HG02870 (cell line): ENCODE results near the gene UMODL1.

Experiments
- ATAC-seq: cut with Tn5 transposase; IDR thresholded peaks from one replicate; pipeline ENCODE4 v1.9.1; 2021; ENCODE audit warnings: mild to moderate bottlenecking, moderate library complexity; ENCODE audit not compliant: unreplicated experiment

The UMODL1 gene

GRCh38 chr21:42071146-42071737 is at the start of gene UMODL1:
TSS of gene UMODL1 (plus strand) at chr21:42071317. CDS start at chr21:42071317, 0 bp downstream.
- ATAC-seq = no peak

- ATAC-seq = no peak
Measured at GRCh38 chr21:42021371-42022090, 49.6 kb upstream of the UMODL1 start.

DNA sequence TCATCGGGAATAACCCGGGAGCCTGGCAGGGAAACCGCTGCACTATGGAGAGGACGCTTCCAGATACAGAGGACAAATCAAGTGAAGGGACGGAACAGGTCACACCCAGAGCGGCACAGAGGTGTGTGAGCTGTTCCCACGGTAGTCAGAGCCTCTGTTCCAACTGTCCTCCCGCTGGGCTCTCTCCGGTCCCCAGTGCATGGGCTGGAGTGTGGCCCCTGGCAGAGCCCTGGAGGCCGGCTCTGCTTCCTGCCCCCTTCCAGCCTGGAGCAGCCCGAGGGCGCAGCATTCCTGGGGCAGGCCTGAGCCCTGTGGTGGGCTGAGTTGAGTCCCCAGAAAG is 49.1 kb upstream of the UMODL1 start:
- ATAC-seq = no peak

GRCh38 chr21:42022906-42023305 is 48.2 kb upstream of the UMODL1 start:
- ATAC-seq = no peak

- no peak for ATAC-seq
Measured at GRCh38 chr21:42025376-42026081, 45.6 kb upstream of the UMODL1 start.

GRCh38 chr21:42026082-42026435 is 45.1 kb upstream of the UMODL1 start:
- no peak for ATAC-seq

DNA sequence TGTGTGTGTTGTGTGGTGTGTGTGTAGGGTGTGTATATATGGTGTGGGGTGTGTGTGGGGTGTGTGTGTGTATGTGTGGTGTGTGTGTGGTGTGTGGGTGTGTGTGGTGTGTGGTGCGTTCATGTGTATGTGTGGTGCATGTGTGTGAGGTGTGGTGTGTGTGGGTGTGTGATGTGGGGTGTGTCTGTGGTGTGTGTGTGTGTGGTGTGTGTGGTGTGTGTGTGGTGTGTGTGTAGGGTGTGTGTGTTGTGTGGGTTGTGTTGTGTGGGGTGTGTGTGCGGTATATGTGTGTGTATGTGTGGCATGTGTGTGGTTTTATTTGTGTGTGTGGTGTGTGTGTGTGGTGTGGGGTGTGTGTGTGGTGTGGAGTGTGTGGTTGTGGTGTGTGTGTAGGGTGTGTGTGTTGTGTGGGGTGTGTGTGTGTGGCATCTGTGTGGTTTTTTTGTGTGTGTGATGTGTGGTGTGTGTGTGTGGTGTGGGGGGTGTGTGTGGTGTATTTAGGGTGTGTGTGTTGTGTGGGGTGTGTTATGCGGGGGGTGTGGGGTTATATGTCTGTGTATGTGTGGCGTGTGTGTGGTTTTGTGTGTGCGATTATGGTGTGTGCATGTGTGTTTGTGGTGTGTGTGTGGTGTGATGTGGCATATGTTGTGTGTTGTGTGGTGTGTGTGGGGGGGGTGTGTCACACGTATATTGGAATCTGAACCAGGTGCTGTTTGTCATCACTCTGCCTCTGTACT is 43.9 kb upstream of the UMODL1 start:
- ATAC-seq = no peak

- no peak for ATAC-seq
Measured at GRCh38 chr21:42027822-42028765, 43.0 kb upstream of the UMODL1 start.

- ATAC-seq = no peak
Measured at GRCh38 chr21:42028766-42029425, 42.2 kb upstream of the UMODL1 start.

- no peak for ATAC-seq
Measured at GRCh38 chr21:42030311-42030710, 40.8 kb upstream of the UMODL1 start.

DNA sequence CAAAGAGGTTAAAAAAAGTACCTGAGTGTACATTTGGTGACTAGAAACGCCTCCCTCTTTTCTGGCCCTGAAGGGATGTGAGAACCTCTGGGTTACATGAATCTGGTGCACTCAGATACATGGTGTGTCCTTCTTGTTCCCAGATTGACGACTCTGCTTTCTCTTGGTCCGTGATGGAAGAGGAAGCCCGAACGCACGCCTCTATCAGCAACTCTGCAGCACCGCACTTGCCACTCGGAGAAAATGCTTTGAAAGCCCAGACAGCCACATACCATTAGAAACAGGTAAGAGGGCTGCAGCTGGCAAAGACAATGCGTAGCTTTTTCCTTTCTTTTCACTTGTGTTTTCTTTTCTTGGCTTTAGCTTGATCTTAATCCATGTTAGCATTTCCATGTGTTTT is 39.9 kb upstream of the UMODL1 start:
- ATAC-seq = no peak

DNA sequence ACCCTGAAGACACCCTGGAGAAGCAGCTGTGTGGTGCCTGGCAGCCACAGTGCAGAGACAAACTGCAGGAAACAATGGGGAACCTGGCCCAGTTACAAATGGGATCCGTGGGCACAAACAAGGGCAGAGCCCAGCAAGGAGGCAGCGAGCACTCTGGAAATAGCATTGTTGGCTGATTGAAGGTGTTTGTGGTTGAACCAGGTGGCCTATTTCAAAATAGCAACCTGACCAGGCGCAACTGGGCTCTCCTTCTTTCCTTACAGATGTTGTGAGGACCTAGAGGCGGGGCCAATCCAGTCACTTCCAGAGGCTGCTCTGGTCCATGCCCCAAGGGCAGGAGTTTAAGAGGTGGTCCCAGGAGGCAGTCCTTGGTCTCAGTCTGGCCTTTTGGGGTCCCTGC is 39.3 kb upstream of the UMODL1 start:
- ATAC-seq = no peak

- ATAC-seq = no peak
Measured at GRCh38 chr21:42032266-42032665, 38.9 kb upstream of the UMODL1 start.

DNA sequence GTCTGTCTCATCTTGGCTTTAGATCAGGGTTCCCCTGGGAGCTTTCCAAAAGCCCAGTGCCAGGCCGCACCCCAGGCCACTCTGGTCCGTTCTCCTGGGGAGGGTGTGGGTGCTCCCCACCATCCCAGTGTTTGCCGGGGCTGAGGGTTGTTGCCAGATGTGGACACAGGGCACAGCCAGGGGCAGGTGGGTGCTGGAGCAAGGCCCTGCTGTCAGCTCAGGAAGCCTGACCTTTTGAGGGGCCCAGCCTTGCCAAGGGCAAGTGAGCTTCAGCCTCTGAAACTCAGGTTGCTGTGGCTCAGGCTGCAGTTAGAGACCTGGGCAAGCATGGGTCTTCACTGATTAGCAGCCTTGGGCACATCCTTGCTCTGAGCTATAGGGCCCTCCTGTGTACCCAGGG is 38.1 kb upstream of the UMODL1 start:
- no peak for ATAC-seq

DNA sequence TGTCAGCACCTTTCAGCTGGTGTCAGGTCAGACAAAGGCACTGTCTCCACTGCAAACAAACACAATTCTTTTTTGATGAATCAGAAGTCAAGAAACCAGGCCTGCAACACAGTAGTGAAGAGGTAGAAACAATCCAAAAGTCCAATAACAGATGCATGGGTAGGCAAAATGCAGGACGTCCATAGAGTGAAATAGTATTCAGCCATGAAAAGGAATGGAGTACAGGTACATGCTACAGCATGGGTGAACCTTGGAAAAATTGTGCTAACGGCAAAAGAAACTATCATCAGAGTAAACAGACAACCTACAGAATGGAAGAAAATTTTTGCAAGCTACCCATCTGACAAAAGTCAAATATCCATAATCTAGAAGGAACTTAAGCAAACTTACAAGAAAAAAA is 34.8 kb upstream of the UMODL1 start:
- ATAC-seq = no peak

- ATAC-seq = no peak
Measured at GRCh38 chr21:42037516-42037915, 33.6 kb upstream of the UMODL1 start.

GRCh38 chr21:42037943-42038342 is 33.2 kb upstream of the UMODL1 start:
- no peak for ATAC-seq

GRCh38 chr21:42038393-42038792 is 32.7 kb upstream of the UMODL1 start:
- ATAC-seq = no peak

DNA sequence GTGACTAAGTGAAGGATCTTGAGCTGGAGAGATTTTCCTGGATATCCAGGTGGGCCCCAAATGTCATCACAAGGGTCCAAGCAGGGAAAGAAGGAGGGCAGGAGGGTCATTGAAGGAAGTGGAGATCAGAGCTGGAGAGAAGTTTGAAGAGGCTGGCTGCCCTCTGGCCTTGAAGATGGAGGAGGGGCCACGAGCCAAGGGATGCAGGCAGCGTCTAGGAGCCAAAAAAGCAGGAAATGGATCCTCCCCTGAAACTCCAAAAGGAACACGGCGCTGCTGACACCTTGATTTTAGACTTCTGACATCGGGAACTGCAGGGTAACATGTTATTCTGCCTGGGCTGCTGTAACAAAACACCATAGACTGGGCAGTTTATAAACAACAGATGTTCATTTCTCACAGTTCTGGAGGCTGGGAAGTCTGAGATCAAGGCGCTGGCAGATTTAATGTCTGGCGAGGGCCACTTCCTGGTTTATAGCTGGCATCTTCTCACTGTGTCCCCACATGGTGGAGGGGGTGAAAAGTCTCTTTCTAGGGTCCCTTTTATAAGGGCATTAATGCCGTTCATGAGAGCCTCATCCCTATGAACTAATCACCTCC is 32.2 kb upstream of the UMODL1 start:
- no peak for ATAC-seq

- no peak for ATAC-seq
Measured at GRCh38 chr21:42039470-42039901, 31.6 kb upstream of the UMODL1 start.
